Mammary epithelial cell (primary cell): ENCODE measurements around the gene MAPKAPK2.

Experiments
- EZH2 ChIP-seq: IDR thresholded peaks from 2 replicates; pipeline ENCODE4 v1.6.1; 2012; ENCODE audit warnings: low read length, inconsistent platforms, borderline replicate concordance
- TF ChIP-seq, protein P1 (sequence below), 2 donors: IDR thresholded peaks in 1 of 2; conservative IDR thresholded peaks in 1 of 2; 2 replicates each; pipeline ENCODE4 v1.5.1; 2011 to 2012; ENCODE audit warnings: inconsistent platforms in 2 of 2, low read length in 2 of 2, mild to moderate bottlenecking in 2 of 2, control low read depth in 1 of 2, low read depth in 1 of 2; ENCODE audit not compliant: insufficient read depth in 1 of 2; ENCODE audit errors: extremely low read depth in 1 of 2

DNA sequence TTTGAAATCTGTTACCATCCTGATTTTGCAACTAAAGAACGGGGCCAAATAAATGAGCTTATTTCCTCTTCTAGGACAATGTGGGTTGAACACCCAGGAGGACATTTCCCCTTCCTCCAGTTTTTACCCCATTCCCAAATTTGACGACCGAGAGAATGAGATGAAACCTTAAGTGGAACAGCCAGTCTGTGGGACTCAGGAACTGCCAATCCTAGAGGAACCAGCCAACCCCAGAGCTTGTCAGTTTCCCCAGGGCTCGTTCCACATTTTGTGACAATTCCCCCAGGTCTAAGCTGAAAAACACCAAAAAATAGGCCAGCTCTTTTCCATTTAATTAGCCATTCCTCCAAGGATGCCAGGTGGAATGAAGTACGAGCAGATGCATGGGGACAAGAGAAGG lies 21.3 kb upstream of the MAPKAPK2 start:
- TF ChIP-seq, protein P1, sequence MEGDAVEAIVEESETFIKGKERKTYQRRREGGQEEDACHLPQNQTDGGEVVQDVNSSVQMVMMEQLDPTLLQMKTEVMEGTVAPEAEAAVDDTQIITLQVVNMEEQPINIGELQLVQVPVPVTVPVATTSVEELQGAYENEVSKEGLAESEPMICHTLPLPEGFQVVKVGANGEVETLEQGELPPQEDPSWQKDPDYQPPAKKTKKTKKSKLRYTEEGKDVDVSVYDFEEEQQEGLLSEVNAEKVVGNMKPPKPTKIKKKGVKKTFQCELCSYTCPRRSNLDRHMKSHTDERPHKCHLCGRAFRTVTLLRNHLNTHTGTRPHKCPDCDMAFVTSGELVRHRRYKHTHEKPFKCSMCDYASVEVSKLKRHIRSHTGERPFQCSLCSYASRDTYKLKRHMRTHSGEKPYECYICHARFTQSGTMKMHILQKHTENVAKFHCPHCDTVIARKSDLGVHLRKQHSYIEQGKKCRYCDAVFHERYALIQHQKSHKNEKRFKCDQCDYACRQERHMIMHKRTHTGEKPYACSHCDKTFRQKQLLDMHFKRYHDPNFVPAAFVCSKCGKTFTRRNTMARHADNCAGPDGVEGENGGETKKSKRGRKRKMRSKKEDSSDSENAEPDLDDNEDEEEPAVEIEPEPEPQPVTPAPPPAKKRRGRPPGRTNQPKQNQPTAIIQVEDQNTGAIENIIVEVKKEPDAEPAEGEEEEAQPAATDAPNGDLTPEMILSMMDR (conservative IDR thresholded peaks at IDR 0.05 in 1 of 2, IDR thresholded peaks at IDR 0.05 in 1 of 2; ENCODE audit: extremely low read depth in 1 of 2, insufficient read depth in 1 of 2, low read depth in 1 of 2, low read length in 2 of 2), result no peak
- TF ChIP-seq EZH2, result no peak
